GM20431 (cell line): Measurements from ENCODE around the gene VWCE.

Experiments used
- in situ Hi-C: fragments of 300-500 bp; cut with MseI, MboI; formaldehyde crosslinking; loops from one replicate; pipeline ENCODE4 v1.15.0; 2020; ENCODE audit warnings: low sequenced_read_pairs; ENCODE audit not compliant: unreplicated experiment

The VWCE gene

GRCh38 chr11:61332281-61332796 is 37.2 kb upstream of the VWCE start:
- in situ Hi-C loops: loop anchor here (10.0 kb wide), 1 partner anchor 52 kb away; no protein-coding TSS in a partner anchor

- in situ Hi-C loops: loop anchor here (10.0 kb wide), 1 partner anchor 53 kb away; no protein-coding TSS in a partner anchor
Observed at GRCh38 chr11:61331651-61332050, 36.5 kb upstream of the VWCE start.

- in situ Hi-C loops: loop anchor here (10.0 kb wide), 1 partner anchor 55 kb away; no protein-coding TSS in a partner anchor
Observed at GRCh38 chr11:61329871-61330270, 34.8 kb upstream of the VWCE start.

- in situ Hi-C loops: no loop called here
Observed at GRCh38 chr11:61328351-61328750, 33.2 kb upstream of the VWCE start.

- in situ Hi-C loops: no loop called here
Observed at GRCh38 chr11:61327669-61328071, 32.6 kb upstream of the VWCE start.

GRCh38 chr11:61325649-61326414 is 30.7 kb upstream of the VWCE start:
- in situ Hi-C loops: no loop called here

- in situ Hi-C loops: no loop called here
Observed at GRCh38 chr11:61315260-61315659, 20.1 kb upstream of the VWCE start.

GRCh38 chr11:61310749-61311148 is 15.6 kb upstream of the VWCE start:
- in situ Hi-C loops: no loop called here

GRCh38 chr11:61309739-61310138 is 14.6 kb upstream of the VWCE start:
- in situ Hi-C loops: no loop called here

- in situ Hi-C loops: no loop called here
Observed at GRCh38 chr11:61309141-61309540, 14.0 kb upstream of the VWCE start.

- in situ Hi-C loops: no loop called here
Observed at GRCh38 chr11:61307354-61307753, 12.2 kb upstream of the VWCE start.

GRCh38 chr11:61306221-61306620 is 11.1 kb upstream of the VWCE start:
- in situ Hi-C loops: no loop called here

GRCh38 chr11:61305417-61305816 is 10.3 kb upstream of the VWCE start:
- in situ Hi-C loops: no loop called here

GRCh38 chr11:61303725-61304124 is 8.6 kb upstream of the VWCE start:
- in situ Hi-C loops: no loop called here

GRCh38 chr11:61302550-61302949 is 7.4 kb upstream of the VWCE start:
- in situ Hi-C loops: no loop called here

GRCh38 chr11:61298663-61299244 is 3.6 kb upstream of the VWCE start:
- in situ Hi-C loops: no loop called here

- in situ Hi-C loops: no loop called here
Observed at GRCh38 chr11:61297746-61298145, 2.6 kb upstream of the VWCE start.

GRCh38 chr11:61297341-61297740 is 2.2 kb upstream of the VWCE start:
- in situ Hi-C loops: no loop called here

GRCh38 chr11:61295596-61295926 is 445 bp upstream of the VWCE start:
- in situ Hi-C loops: no loop called here

GRCh38 chr11:61293867-61294716 is 1.0 kb downstream of the VWCE start:
- in situ Hi-C loops: no loop called here

GRCh38 chr11:61292356-61292755 is 2.8 kb downstream of the VWCE start:
- in situ Hi-C loops: no loop called here
